ENCODE data around the gene DLGAP1.

DNA sequence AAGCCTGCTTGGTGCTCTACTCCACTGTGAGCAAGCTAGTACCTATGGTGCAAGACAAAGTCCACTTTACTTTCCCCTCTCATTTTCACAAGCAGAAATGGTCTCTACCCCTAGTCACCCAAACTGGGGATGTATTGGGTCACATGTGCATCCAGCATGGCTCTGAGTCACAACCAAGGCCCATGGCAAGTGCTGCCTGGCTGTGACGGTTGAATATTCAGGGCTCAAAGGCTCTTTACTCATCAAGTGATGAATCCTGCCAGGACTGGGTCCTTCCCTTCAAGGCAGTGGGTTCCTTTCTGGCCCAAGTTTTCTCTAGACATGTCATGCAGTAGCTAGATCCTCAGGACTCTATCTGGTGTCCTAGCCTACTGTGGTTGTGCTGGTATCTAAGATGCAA lies 311.5 kb downstream of the DLGAP1 start:
- TF ChIP-seq YY1 (IDR thresholded peaks at IDR 0.05; ENCODE audit: insufficient read depth, insufficient read length) (no peak), ZNF274 (IDR thresholded peaks at IDR 0.05; ENCODE audit: low read depth, low read length) (no peak)
